ENCODE measurements around the gene GABPB1. TPM values are rescaled to one million over a fixed set of nuclear protein-coding genes. Genes with fewer than 3 reads are reported as not detected.

GABPB1 gene
- total RNA-seq, 1 experiment from 2014 or later: 35.3 TPM

GRCh38 chr15:50363612-50364011, 8.6 kb upstream of the GABPB1 start:
- CTCF ChIA-PET: no interaction called here
- BruUV-seq (replicated peaks): no TSS peak
- intact Hi-C loops (cut with micrococcal nuclease; ENCODE audit: unreplicated experiment): no loop called here

DNA sequence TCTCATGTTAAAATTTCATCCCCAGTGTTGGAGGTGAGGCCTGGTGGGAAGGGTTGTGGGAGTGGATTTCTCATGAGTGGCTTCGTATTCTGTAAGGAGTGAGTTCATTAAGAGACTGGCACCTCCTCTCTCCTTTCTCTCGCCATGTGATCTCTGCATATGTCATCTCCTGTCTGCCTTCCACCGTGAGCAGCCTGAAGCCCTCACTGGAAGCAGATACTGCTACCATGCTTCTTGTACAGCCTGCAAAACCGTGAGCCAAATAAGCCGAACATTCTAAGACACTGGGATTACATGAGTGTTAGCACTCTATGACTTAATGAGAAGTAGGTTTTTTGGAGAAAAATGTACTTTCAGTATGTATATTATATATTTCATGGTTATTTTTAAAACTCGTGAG, 6.8 kb upstream of the GABPB1 start:
- no TSS peak for BruUV-seq (replicated peaks)
- no peak overlapping the region for H3K27ac ChIP-seq (ENCODE audit: low read depth, low read length, poor library complexity, severe bottlenecking)
- intact Hi-C loops (cut with micrococcal nuclease; ENCODE audit: unreplicated experiment): no loop called here
- DNase-seq (ENCODE audit: low spot score): no peak
- H3K4me3 ChIP-seq (ENCODE audit: low read depth, low read length, poor library complexity, severe bottlenecking): no peak overlapping the region
- CTCF ChIA-PET: no interaction called here
- H3K27me3 ChIP-seq (replicated peaks; ENCODE audit: insufficient read depth, low read depth, low read length, poor library complexity): no peaks in the 10 kb centered on the region
- no peaks in the 10 kb centered on the region for H3K9me3 ChIP-seq (ENCODE audit: low read depth, low read length, poor library complexity, severe bottlenecking)
- peaks cover 6% of the 10 kb centered on the region for H3K4me1 ChIP-seq (ENCODE audit: insufficient read depth, low read length, poor library complexity, severe bottlenecking)
- TF ChIP-seq, protein P1, sequence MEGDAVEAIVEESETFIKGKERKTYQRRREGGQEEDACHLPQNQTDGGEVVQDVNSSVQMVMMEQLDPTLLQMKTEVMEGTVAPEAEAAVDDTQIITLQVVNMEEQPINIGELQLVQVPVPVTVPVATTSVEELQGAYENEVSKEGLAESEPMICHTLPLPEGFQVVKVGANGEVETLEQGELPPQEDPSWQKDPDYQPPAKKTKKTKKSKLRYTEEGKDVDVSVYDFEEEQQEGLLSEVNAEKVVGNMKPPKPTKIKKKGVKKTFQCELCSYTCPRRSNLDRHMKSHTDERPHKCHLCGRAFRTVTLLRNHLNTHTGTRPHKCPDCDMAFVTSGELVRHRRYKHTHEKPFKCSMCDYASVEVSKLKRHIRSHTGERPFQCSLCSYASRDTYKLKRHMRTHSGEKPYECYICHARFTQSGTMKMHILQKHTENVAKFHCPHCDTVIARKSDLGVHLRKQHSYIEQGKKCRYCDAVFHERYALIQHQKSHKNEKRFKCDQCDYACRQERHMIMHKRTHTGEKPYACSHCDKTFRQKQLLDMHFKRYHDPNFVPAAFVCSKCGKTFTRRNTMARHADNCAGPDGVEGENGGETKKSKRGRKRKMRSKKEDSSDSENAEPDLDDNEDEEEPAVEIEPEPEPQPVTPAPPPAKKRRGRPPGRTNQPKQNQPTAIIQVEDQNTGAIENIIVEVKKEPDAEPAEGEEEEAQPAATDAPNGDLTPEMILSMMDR (conservative IDR thresholded peaks at IDR 0.05; ENCODE audit: low read depth, low read length): no peak
- TF ChIP-seq EZH2 (IDR thresholded peaks at IDR 0.05; ENCODE audit: borderline replicate concordance, low read depth, low read length, poor library complexity, severe bottlenecking): no peak
- peaks cover 73% of the 10 kb centered on the region for H3K36me3 ChIP-seq (ENCODE audit: insufficient read depth, low read length, poor library complexity, severe bottlenecking)
- POLR2A ChIA-PET (ENCODE audit: low non-redundant PET): no interaction called here

More at GRCh38 chr15:50363612-50364011, 8.6 kb upstream of the GABPB1 start:
- Histone ChIP-seq H3K27ac (ENCODE audit: low read depth, low read length, poor library complexity, severe bottlenecking) (no peak overlapping the region), H3K4me3 (ENCODE audit: low read depth, low read length, poor library complexity, severe bottlenecking) (no peak overlapping the region), H3K4me1 (ENCODE audit: insufficient read depth, low read length, poor library complexity, severe bottlenecking) (no peaks in the 10 kb centered on the region), H3K9me3 (ENCODE audit: low read depth, low read length, poor library complexity, severe bottlenecking) (no peaks in the 10 kb centered on the region), H3K36me3 (ENCODE audit: insufficient read depth, low read length, poor library complexity, severe bottlenecking) (peaks cover 69% of the 10 kb centered on the region), H3K27me3 (replicated peaks; ENCODE audit: insufficient read depth, low read depth, low read length, poor library complexity) (no peaks in the 10 kb centered on the region)
- TF ChIP-seq, protein P1 (conservative IDR thresholded peaks at IDR 0.05; ENCODE audit: low read depth, low read length): no peak
- TF ChIP-seq EZH2 (IDR thresholded peaks at IDR 0.05; ENCODE audit: borderline replicate concordance, low read depth, low read length, poor library complexity, severe bottlenecking): no peak
- no peak for DNase-seq (ENCODE audit: low spot score)
- POLR2A ChIA-PET (ENCODE audit: low non-redundant PET): no interaction called here

GRCh38 chr15:50358845-50359244, 3.8 kb upstream of the GABPB1 start:
- CTCF ChIA-PET: no interaction called here
- TF ChIP-seq EZH2 (IDR thresholded peaks at IDR 0.05; ENCODE audit: borderline replicate concordance, low read depth, low read length, poor library complexity, severe bottlenecking): no peak
- TF ChIP-seq, protein P1 (conservative IDR thresholded peaks at IDR 0.05; ENCODE audit: low read depth, low read length): peak; percentile 47
- no peak overlapping the region for H3K4me3 ChIP-seq (ENCODE audit: low read depth, low read length, poor library complexity, severe bottlenecking)
- H3K27ac ChIP-seq (ENCODE audit: low read depth, low read length, poor library complexity, severe bottlenecking): no peak overlapping the region
- peaks cover 71% of the 10 kb centered on the region for H3K36me3 ChIP-seq (ENCODE audit: insufficient read depth, low read length, poor library complexity, severe bottlenecking)
- intact Hi-C loops (cut with micrococcal nuclease; ENCODE audit: unreplicated experiment): loop anchor here (10.0 kb wide), 1 partner anchor 516 kb away; no protein-coding TSS in a partner anchor
- DNase-seq (ENCODE audit: low spot score): peak; percentile 66
- H3K4me1 ChIP-seq (ENCODE audit: insufficient read depth, low read length, poor library complexity, severe bottlenecking): peaks cover 11% of the 10 kb centered on the region
- H3K27me3 ChIP-seq (replicated peaks; ENCODE audit: insufficient read depth, low read depth, low read length, poor library complexity): no peaks in the 10 kb centered on the region
- no peaks in the 10 kb centered on the region for H3K9me3 ChIP-seq (ENCODE audit: low read depth, low read length, poor library complexity, severe bottlenecking)
- POLR2A ChIA-PET (ENCODE audit: low non-redundant PET): no interaction called here
- no TSS peak for BruUV-seq (replicated peaks)
